ENCODE results near the gene PTPRR.

PTPRR gene

DNA sequence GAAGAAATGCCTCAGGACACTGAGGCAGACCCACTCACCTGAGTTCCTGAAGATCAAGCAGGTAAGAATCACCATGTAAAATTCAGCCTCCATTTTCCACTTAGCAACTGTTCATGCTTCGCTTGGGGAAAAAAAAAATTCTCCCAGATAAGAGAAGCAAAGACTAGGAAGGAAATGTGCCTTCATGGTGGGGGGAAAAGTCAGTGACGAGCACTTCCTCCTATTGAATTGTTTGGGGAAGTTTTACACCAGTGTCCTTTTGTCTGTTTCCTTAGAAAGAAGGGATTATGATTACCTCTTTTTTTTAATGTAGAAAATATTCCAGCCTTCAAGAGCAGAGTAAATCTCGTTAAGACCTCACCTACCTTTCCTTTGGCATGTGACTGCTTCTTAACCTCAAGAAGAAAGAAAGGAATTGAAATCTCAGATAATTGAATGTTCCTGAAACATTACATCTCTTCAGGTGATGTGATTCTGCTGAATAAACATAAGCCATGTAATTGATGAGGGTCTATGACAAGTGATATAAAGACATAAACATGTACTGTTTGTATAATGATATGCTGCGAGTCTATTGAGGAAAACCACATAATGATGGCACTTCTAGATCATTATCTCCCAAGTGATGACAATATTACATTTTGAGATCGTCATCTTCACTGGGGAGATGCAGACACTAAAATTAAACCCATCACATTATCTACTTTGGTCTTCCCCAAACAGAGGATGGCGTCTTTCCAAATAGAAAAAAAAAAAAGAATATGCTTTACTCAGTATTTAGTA, 283.0 kb downstream of the PTPRR start, which contains the start of gene PTPRB:
Gene PTPRB (minus strand): TSS at position 127 of the 783 bp plus-strand sequence. CDS start 34 bp downstream, at position 93.
- DNase-seq: peak; percentile 58

DNA sequence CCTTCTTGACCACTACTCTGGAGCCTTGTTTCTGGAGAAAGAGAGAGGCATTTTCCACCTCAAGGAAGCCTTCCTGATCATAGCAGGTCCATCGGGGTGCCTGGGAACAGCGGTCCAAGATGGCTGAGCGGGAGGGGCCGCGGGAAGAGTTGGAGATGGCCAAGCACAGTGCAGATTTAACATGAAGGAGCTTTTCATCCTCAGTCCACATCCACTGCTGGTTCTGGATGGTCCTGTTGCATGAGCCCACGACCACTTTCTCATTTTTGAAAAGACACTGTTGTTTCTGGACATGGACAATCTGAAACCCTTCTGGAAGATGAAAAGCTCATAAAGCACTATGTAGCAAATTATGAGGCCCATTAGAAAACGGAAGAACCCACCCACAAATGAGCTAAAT, 284.8 kb downstream of the PTPRR start:
- DNase-seq: no peak

DNA sequence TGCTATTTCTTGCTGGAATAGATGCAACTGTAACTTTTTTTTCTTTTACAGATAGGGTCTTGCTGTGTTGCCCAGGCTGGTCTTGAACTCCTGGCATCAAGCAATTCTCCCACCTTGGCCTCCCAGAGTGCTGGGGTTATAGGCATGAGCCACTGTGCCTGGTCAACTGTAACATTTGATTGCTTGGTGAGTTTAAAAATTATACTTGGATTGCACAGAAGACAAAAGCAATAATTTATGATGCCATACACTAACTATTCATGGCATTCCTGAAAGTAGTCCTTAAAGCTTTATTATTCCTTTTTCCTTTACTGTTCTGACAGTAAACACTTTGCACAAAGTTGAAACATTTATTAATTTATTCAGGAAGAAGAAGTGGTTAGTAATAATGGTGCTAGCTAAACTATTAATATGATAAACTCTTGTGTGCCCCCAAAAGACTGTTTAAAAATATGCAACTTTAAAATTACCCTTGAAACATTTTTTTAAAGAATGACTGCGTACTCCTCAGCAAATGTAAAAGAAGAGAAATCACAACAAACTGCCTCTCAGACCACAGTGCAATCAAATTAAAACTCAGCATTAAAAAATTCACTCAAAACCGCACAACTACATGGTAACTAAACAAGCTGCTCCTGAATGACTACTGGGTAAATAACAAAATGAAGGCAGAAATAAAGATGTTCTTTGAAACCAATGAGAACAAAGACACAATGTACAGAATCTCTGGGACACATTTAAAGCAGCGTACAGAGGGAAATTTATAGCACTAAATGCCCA, 291.6 kb downstream of the PTPRR start:
- DNase-seq: no peak

DNA sequence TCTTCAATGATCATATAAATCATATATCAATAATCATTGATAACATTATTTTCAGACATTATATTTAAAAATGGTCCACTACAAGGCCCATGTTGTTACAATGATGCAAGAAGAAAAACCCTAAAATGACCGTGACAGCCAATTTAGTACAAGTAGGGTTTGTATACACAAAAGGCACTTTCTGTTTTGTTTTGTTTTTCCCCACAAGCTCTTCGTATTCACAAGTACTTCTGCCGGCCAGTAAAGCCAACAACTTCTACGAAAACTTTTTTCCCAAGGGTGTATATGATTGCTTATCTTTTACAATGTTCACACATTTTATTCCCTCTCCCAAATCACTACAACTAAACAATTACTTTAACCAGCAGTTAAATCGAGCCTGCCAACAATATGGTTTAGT, 292.9 kb downstream of the PTPRR start:
- no peak for DNase-seq

DNA sequence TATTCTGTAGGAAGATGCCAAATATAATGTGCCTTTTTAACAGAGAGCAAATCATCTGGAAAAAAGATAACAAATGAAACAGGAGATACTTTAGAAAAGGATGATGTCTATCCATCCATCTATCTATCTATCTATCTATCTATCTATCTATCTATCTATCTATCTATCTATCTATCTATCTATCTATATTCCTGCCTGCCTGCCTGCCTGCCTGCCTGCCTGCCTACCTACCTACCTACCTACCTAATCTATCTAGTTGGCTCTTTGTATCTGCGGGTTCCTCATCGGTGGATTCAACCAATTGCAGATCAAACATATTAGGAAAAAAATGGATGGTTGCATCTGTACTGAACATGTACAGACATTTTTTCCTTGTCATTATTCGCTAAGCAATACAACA, 294.4 kb downstream of the PTPRR start:
- no peak for DNase-seq

DNA sequence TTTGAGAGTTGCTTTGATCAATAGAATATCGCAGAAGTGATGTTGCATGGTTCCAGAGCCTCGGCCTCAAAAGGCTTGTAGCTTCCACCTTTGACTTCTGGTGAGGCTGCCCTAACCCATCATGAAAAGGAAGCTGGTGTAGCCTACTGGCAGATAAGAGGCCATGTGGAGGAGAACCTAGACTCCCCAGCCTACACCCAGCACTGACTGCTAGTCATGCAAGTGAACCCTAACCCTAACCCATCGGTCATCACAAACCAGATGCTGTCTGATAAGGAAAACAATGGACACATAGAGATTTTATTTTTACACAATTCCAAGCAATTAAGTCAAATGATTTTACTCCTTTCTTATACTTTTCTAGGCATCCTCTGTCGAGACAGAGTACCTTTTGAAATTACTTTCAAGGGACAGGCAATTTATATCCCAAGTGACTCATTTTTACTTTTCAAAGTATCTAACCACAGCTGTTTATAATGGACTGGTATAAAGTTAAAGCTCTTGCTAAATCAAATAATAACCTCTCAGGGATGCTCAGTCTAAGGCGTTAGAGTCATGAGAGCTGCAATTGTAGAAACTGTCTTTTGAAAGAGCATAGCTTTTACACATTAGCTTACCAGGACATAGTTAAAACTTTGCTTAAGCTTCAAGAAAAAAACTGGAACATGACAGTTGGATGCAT, 300.9 kb downstream of the PTPRR start:
- no peak for DNase-seq

DNA sequence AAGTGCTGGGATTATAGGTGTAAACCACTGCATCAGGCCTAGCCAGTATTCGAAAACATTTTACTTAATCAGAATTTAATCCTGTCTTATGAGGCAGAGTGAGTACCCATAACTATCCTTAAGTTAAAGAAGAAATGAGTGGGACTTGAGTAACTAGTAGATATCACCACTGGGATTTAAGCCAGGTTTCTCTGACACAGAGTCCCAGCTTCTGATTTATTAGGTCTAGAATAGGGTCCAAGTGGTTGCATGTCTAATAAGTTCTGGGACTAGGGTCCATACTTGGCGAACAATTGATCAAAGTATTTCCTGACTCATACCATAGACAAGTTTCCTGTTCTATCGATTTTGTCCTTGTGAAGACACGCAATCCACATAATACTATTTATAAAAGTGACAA, 302.2 kb downstream of the PTPRR start:
- no peak for DNase-seq

DNA sequence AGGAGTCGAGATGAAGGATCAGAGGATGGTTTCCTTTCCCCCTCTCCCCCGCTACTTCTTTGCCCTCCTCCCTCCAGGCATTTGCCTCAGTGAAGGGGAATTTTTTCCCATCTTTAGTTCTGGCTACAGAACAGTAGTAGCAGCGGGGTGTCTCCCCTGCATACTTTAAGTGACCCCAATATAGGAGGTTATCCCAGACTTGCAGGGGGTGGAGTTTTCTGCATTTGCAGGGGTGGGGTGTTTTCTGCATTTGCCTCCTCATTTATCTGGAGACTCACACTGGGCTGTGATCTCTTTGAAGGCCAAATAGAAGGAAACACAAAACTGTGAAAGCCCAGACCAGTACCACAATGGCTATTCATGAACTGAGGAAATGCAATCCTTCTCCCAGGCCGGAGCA, 303.1 kb downstream of the PTPRR start:
- no peak for DNase-seq

DNA sequence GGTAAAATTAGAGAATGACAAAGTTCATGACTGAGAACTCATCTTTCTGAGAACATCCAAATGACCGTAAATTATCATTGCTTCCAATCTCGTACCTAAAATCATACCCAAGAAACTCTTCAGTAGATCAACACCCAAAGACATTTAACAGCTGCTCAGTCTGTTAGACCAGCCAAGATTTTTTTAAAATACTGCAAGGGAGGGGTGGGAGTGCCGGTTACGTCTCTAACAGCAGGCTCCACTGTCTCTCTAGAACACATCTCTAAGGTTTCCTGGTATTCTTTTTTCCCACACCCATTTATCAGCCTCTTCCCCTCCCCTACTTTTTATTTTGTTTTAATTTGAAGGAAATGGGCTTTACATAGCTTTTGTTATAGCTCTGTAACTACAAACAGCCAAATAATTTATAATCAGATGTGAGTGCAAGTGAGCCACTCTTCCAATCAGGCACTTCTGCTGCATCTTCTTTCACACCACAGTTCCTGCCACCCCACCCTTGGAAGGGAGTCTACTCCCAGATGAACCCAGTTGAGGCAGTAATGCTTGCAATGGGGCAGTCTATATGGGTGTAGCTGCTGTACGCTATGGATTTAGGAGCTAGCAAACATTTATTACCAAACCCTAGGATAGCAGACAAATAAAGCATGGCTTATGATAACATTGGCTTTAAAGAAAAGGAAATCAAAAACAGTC, 305.2 kb downstream of the PTPRR start:
- no peak for DNase-seq

DNA sequence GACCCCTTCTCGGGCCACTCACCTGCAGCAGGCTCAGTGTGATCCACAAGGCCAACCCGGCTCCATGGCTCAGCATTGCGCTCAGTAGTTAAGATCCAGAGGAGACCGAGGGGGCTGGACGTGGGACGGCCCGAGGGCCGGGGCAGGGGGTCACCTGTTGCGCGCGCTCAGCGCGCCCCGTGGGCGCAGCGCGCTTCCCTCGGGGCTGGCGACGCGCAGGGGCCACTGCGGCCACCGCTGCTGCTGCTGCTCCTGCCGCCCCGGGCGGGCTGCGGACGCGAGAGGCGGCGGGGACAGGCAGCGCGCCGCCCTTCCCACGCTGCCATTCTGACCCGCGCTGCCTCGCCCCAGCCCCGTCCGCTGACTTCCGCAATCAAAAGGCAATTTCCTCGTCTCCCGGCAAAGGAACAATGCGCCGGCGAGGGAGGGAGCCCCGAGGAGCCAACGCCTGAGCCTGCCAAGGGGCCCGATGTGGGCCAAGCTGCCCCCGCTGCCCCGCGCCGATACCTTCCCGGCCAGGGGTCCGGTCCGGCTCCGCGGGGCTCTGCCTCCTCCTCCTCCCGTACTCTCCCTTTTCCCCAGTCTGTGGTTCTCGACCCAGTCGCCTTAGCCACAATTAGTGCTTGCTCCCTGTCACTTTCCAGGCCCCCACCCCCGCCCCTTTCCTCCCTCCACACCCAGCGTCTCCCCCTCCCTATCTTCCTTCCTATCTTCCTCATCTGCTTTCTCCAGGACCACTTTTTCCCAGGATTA, 310.6 kb downstream of the PTPRR start:
- DNase-seq: peak; percentile 12

DNA sequence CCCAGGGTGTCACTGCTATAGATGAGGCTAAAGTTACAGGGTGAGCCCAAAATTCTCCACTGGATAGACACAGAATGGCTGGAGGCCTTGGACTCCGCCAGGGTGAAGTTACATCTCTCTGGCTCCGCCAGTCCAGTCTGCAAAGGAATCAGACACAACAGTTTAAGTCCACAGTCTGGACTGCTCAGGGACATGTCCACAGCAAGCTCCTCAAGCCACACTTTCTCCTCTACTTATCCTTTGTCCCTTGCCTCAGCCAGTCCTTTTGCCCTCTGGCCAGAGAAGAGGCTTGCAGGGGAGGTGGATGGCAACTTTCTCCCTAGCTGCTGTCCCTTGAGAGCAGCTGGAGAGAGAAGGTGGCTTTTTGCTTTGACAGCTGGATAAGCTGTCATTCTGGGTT, 311.3 kb downstream of the PTPRR start:
- no peak for DNase-seq

DNA sequence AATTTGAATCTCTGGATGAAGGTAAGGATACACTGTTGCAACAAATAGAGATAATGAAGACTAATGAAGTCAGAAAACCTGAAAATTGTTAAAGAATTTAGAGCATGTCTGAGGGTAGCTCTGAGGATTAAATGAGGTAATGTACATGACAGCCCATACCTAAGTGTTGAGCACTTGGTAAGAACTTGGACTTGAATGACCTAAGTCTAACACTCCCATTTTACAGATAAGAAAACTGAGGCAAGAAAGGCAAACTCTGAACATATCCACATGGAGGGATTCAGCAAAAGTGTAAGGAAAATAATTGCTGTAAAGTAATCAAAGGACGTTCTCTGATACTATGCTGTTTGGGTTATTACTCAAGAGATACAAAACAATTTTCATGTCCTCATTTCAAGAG, 312.4 kb downstream of the PTPRR start:
- no peak for DNase-seq

DNA sequence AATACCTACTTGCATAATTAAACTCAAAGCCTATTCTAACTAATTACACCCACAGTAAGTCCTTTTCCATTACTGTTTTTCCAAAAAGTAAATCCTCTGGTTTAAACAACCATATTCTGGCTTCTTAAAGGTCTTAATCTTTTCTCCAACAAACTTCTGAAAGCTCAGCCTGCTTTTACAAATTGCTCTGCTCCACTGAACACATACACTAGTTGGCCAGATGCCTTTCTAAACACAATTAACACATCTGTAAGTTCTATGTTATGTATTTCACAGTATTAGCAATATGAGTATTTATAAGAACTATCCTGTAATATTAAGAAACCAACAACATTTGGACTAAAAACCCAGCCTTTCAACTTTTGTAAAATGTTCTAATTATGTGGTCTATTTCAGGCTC, 313.4 kb downstream of the PTPRR start:
- DNase-seq: no peak

DNA sequence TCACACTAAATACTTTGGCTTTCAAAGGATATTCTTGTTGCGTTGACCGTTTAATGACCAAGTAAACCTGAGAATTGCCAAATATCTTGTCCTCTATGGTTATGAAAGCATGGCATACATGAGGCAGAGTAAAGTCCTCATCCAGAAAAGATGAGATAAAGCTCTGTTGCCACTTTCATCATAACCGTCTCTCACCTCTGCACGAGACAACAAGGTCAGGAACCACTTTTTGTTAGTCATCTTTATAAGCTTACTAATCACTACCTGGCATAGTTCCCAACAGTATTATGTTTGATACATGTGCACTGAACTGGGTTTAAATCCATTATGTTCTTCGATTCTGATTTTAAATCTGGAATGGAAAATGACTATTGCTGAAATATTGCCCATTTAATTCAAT, 314.6 kb downstream of the PTPRR start:
- DNase-seq: no peak

DNA sequence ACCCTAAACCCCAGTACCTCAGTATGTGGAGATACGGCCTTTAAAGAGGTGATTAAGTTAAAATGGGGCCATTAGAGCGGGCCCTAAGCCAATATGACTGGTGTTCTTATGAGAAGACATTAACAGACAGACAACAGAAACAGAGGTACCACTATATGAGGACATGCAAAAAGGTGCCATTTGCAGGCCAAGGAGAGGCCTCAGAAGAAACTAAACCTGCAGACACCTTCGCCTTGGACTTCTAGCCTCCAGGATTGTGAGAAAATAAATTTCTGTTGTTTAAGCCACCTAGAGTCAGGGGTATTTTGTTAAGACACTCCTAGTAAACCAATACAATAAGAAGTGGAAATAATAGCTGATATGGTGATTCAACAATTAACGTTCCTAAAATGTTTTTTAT, 315.9 kb downstream of the PTPRR start:
- no peak for DNase-seq

DNA sequence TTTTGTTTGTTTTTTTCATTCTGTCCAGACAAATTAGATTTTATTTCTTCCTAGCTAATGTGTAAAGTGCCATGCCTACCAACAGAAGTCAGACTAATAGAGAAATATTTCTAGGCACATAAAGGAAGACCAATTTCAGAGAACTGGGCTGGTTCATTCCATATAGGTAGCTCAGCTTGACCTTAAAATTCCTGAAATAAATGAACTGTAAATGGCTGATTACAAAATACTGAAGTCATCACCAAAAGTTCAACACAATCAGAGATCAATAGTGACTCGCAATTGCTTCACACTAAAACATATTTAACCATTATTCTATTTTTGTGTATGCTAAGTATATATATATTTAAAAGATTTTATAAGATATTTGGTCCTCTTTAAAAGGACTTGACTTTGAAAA, 317.5 kb downstream of the PTPRR start:
- DNase-seq: no peak

DNA sequence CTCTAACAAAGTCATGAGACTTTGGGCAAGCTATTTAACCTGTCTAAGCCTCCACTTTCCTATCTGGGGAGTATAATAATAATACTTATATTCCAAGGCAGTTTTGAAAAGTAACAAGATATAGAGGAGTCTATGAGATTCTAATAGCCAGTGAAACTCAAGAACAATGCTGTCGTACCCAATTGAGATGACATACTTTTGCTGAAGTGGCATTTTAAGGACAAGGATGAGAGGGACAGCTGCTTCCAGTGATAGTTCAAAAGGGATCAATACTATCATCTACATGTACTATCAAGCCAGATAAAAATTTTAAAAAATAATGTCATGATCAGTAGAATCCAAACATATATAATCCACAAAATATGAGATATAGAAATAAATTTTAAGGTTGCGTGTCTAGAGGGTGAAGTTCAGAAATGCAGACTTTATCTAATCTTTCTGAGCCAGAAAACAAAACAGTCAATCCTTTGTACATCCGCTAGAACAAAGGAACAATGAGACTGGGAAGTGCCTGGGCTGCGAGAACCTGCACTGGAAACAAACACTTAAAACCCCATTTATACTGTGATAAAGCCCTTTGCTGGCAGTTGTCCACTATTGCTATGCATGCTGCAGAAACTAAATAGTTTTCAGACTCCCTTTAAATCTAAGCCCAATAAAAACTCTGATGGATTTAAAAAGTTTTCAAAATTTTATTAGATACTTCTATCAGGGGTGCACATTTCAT, 321.9 kb downstream of the PTPRR start:
- DNase-seq: peak; percentile 59

DNA sequence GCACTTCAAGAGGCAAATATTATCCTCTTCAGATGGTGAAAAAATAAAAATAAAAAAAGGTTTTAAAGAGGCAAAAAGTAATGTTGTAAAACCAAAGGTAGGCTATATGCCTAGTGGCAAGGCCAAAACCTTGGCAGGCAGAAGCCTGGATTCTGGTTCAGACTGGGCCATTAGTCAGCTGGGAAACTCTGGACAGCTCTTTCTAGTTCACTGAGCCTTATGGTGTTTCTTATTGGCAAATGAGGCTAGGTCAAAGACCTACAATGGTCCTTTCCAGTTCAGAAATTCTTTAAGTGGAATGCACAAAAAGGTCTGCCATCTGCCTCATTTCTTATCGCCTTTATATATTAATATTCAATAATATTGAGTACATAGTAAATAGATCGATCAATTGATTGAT, 327.9 kb downstream of the PTPRR start:
- DNase-seq: no peak

DNA sequence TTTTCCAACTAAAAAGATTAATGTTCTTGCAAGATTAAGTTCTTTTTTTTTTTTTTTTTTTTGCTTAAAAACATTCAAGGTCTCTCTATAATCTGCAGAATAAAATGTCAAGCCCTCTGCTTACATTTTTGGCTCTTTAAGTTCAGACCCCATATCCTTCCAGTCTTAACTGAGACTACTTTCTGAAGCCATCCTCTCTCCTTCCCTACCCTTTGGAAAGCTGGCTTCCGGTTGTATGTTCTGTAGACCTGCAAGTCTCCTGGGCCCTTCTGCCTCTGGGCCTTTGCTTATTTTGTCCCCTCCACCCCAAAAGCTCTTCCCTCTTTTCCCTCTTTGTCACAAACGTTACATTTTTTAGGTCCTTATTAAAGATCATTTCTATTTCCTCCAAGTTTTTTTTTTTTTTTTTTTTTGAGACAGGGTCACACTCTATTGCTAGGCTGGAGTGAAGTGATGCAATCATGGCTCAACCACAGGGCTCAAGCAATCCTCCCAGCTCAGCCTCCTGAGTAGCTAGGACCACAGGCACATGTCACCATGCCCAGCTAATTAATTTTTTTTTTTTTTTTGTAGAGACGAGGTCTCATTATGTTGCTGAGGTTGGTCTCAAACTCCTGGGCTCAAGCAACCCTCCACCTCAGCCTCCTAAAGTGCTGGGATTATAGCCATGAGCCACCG, 329.9 kb downstream of the PTPRR start:
- no peak for DNase-seq

DNA sequence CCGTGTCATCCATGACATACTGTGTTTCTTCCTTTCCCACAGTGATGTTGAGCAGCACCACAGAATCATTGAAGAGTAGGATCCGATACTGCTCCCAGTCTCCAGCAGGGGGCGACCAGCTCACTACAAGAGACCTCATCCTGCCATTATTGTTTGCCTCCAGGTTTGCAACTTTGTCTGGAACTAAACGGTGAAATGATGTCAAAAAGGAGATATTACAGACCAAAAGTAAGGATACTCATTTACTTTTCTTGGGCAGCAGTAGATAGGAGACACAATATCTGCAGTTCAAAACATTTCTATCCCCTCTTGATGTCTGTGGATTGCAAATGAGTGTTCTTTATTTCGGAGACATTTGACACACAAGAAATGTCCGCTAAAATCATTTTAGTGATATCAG, 330.5 kb downstream of the PTPRR start:
- DNase-seq: peak; percentile 68

All from NCI-H1105 (cell line).